Measurements from ENCODE around the gene RAPGEF6.
A peak's percentile ranks its signal among the peaks of the same experiment; 100 is the strongest.

- TF ChIP-seq CTCF (conservative IDR thresholded peaks at IDR 0.05; ENCODE audit: low read length) = peak; percentile 68
- no peak for TF ChIP-seq EZH2phosphoT487 (IDR thresholded peaks at IDR 0.05; ENCODE audit: borderline replicate concordance)
Measured at GRCh38 chr5:131589510-131590348, 45.3 kb downstream of the RAPGEF6 start.
